Measurements from ENCODE around the gene CFAP157. TPM values are rescaled to one million over a fixed set of nuclear protein-coding genes. Genes with fewer than 3 reads are reported as not detected.

CFAP157 gene
- total RNA-seq, 4 donors from 2014 or later: 0.24 to 0.57 TPM; not detected in 2

DNA sequence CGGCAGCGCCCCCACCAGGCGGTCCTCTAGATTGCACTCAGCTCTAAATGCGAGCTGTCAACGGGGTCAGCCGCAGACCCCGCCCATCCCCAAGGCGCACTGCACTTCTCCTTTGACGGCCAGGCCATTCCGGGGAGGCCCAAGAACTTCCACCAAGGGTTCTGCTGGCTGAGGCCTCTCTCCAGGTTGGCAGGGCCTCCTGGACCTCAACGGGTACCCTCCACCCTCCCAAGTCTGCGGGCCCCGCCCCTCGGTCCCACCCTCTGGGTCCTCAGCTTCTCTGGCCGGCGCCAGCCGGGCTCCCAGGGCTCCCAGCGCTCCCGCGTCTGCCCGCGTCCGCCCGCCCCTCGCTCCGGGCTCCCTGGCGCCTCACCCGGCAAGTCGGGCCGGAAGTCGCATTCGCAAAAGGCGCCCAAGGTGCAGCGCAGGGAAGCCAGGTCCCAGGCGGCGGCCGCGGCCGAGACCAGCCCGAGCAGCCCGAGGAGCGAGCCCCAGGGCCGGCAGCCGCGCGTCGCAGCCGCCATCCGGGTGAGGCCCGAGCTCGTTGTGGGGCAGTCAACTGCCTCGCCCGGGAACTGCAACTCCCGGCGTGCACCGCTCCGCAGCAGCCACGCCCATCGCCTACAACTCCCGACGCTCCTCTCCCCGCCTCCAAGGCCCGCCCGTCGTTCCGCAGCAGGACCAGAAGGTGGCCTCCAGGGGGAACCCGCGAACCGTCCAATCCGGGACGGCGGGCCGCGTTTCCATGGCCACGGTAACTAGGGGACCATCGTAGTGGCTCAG is 28.1 kb downstream of the CFAP157 start, which contains the start of gene TOR2A:
TOR2A (minus strand) TSS at position 548 of the 783 bp plus-strand sequence; CDS start at position 524, 24 bp downstream.
- Histone ChIP-seq H3K4me1 (peaks cover 22% of the 10 kb centered on the region), H3K36me3 (peaks cover 32% of the 10 kb centered on the region), H3K27me3 (no peaks in the 10 kb centered on the region), H3K27ac (peak within 1 kb of the TSS; percentile 95), H3K4me3 (peak within 1 kb of the TSS; percentile 94), H3K9me3 (no peaks in the 10 kb centered on the region)
- 0% methylated on average over 6 of the region's 76 CpGs for WGBS
- peak; percentile 99 to 100 for DNase-seq (ENCODE audit: low spot score in 2 of 2)
- no peak for TF ChIP-seq EP300 (IDR thresholded peaks at IDR 0.05)
- TF ChIP-seq POLR2A (IDR thresholded peaks at IDR 0.05): peak in 1 of 2 donors; percentile 85
- TF ChIP-seq POLR2AphosphoS5 (IDR thresholded peaks at IDR 0.05): peak in 2 of 3 donors; percentile 54 to 89
- TF ChIP-seq, protein P1, sequence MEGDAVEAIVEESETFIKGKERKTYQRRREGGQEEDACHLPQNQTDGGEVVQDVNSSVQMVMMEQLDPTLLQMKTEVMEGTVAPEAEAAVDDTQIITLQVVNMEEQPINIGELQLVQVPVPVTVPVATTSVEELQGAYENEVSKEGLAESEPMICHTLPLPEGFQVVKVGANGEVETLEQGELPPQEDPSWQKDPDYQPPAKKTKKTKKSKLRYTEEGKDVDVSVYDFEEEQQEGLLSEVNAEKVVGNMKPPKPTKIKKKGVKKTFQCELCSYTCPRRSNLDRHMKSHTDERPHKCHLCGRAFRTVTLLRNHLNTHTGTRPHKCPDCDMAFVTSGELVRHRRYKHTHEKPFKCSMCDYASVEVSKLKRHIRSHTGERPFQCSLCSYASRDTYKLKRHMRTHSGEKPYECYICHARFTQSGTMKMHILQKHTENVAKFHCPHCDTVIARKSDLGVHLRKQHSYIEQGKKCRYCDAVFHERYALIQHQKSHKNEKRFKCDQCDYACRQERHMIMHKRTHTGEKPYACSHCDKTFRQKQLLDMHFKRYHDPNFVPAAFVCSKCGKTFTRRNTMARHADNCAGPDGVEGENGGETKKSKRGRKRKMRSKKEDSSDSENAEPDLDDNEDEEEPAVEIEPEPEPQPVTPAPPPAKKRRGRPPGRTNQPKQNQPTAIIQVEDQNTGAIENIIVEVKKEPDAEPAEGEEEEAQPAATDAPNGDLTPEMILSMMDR (IDR thresholded peaks at IDR 0.05): peak; percentile 93 to 99

DNA sequence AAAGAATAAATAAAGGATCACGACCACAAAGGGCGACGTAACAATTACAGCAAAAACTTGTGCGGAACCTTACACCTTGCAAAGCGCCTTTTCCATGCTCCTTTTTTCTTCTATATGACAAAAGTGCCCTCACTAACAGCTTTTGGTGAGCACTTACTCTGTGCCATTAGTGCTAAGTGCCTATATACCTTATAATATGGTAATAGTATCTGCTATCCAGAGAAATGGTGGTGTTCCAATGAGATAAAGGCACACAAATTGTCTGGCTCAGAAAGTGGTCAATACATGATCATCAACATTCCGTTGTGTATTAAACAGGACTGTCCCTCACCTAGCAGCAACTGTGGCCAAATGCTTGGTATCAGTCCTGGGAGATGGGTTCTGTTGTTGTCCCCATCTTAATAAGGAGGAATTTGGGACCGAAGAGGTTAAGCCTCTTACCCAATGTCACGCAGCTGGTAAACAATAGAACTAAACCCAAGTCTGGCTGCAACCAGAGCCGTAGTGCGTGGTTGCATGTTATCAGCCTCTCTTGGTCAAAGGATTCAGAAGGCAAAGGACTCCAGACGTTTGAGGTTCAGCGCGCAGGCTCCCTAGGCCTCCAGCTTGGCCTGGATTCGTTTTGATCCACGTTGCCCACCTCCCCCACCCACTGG is 28.9 kb downstream of the CFAP157 start:
- no peaks in the 10 kb centered on the region for H3K27me3 ChIP-seq
- peaks cover 29% of the 10 kb centered on the region for H3K4me1 ChIP-seq
- no peak for DNase-seq (ENCODE audit: low spot score in 2 of 2)
- peak overlapping the region; percentile 94 for H3K4me3 ChIP-seq
- H3K27ac ChIP-seq: peak overlapping the region; percentile 26
- H3K36me3 ChIP-seq: peaks cover 26% of the 10 kb centered on the region
- no peaks in the 10 kb centered on the region for H3K9me3 ChIP-seq
- TF ChIP-seq, protein P1 (IDR thresholded peaks at IDR 0.05): no peak
- TF ChIP-seq POLR2AphosphoS5 (IDR thresholded peaks at IDR 0.05) (no peak), EP300 (IDR thresholded peaks at IDR 0.05) (no peak), POLR2A (IDR thresholded peaks at IDR 0.05) (no peak)
- WGBS: 38% methylated on average over 13 of the region's 15 CpGs

GRCh38 chr9:127738666-127739065 is 31.9 kb downstream of the CFAP157 start:
- TF ChIP-seq EP300 (IDR thresholded peaks at IDR 0.05): no peak
- TF ChIP-seq, protein P1 (IDR thresholded peaks at IDR 0.05): no peak
- no peak for TF ChIP-seq POLR2AphosphoS5 (IDR thresholded peaks at IDR 0.05)
- TF ChIP-seq POLR2A (IDR thresholded peaks at IDR 0.05): no peak
- H3K36me3 ChIP-seq: peaks cover 4% of the 10 kb centered on the region

DNA sequence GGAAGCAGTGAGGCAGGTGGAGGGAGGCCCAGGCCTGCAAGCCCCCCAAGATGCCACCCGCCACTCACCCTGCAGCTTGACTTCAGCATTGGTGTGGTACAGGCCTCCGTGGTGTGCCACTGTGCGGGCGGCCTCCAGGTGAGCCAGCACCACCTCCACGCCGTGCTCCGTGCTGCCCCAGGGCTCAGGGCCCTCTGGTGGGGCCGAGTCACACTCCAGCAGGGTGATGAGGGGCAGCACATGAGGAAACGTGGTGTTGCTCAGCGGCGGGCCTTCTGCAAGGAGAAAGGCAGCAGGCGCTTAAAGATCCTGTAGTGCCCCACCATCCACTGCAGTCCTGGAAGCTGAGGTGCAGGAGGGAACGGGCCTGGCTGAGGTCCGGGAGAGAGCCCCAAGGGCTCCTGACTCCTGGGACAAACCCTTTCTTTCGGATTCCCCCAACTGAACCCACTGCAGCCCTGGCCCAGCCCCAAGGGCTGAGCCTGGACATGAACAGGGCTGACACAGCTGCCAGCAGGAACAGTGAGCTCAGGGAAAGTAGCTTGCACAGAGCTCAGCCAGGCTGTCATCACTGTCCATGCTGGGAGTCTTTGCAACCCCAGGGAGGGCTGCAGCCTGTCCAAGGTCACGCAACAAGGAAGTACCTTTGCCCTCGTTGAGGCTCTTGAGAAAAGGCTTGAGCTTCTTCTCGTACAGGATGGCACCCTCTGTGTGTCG is 33.0 kb downstream of the CFAP157 start:
- Histone ChIP-seq H3K36me3 (peaks cover 8% of the 10 kb centered on the region), H3K4me1 (peaks cover 45% of the 10 kb centered on the region), H3K9me3 (no peaks in the 10 kb centered on the region), H3K27me3 (no peaks in the 10 kb centered on the region), H3K4me3 (no peak overlapping the region), H3K27ac (peak overlapping the region; percentile 84)
- WGBS: 72% methylated on average over 12 of the region's 19 CpGs
- TF ChIP-seq POLR2AphosphoS5 (IDR thresholded peaks at IDR 0.05) (no peak), EP300 (IDR thresholded peaks at IDR 0.05) (no peak), POLR2A (IDR thresholded peaks at IDR 0.05) (no peak)
- TF ChIP-seq, protein P1 (IDR thresholded peaks at IDR 0.05): no peak
- DNase-seq (ENCODE audit: low spot score in 2 of 2): no peak

More at GRCh38 chr9:127738666-127739065, 31.9 kb downstream of the CFAP157 start:
- DNase-seq (ENCODE audit: low spot score in 2 of 2): no peak
- Histone ChIP-seq H3K9me3 (no peaks in the 10 kb centered on the region), H3K27me3 (no peaks in the 10 kb centered on the region), H3K27ac (no peak overlapping the region), H3K4me1 (peaks cover 51% of the 10 kb centered on the region), H3K4me3 (no peak overlapping the region)
- WGBS: 90% methylated on average over 11 of the region's 13 CpGs

All from suprapubic skin (tissue), 4 donors.